Pancreas (tissue), 10 donors: ENCODE measurements around the gene HNRNPA3. TPM values are rescaled to one million over a fixed set of nuclear protein-coding genes. Genes with fewer than 3 reads are reported as not detected.
"Not testable (repeated sequence)": the region's sequence is repeated elsewhere in the genome, so short reads cannot be mapped to it uniquely, and the experiment has no call there.

ENCODE experiments used
- ATAC-seq, 4 donors: fragments of 200-7000 bp; cut with Tn5 transposase; one replicate each; pipeline versions ENCODE4 v1.8.0 to v1.9.1; 2020; ENCODE audit warnings: mild to moderate bottlenecking in 4 of 4, moderate library complexity in 4 of 4
- DNase-seq, 6 donors: peaks; one replicate each; pipeline ENCODE4 v3.0.0-alpha.2; 2020
- FAIRE-seq: peaks from 2 replicates; lab custom pipeline; 2012; peaks lifted over from hg19 to GRCh38; lab: Jason Lieb, UNC
- H3K27ac ChIP-seq, 4 donors: fragments of 200-600 bp; sonication (generic); 1 replicate in 3 of 4; 2 replicates in 1 of 4; pipeline versions ENCODE4 v1.5.0 to v1.8.0; 2020
- H3K27me3 ChIP-seq, 4 donors: fragments of 200-600 bp; one replicate each; pipeline ENCODE4 v1.8.0; 2021
- H3K36me3 ChIP-seq, 3 donors: fragments of 200-600 bp; sonication (generic) in 1 of 3; one replicate each; pipeline versions ENCODE4 v1.5.0 to v1.8.0; 2020 to 2021
- H3K4me1 ChIP-seq, 3 donors: fragments of 200-600 bp; one replicate each; pipeline ENCODE4 v1.8.0; 2021
- H3K4me3 ChIP-seq, 4 donors: fragments of 200-600 bp; sonication (generic) in 2 of 4; one replicate each; pipeline versions ENCODE4 v1.5.0 to v1.8.0; 2020 to 2021
- H3K9me3 ChIP-seq, 4 donors: fragments of 200-600 bp; one replicate each; pipeline ENCODE4 v1.8.0; 2021
- WGBS, 2 donors: extraction: QIAGEN DNeasy Blood & Tissue Kit; methylation state at CpG; one replicate each; pipeline ENCODE4 v1.1.7; 2013; 5-methylcytosine and 5-hydroxymethylcytosine counted together
- intact Hi-C, 3 donors: fragments of 100-400 bp; cut with DNase I; formaldehyde crosslinking; loops; one replicate each; pipeline versions ENCODE4 v1.11.1 to v1.14.2; 2022
- polyA plus RNA-seq, 2 donors: library from polyadenylated mRNA; stranded (reverse); fragments of 200-250 nt; gene quantifications; one replicate each; pipeline ENCODE4 v1.2.3, GENCODE V29; 2013
- total RNA-seq, 6 donors: library from RNA; stranded (reverse); fragmentation: NEBNext Ultra II Directional in 4 of 6; extraction: Animal tissue kit (Norgen Biotek cat#: 25700) in 4 of 6; gene quantifications; one replicate each; pipeline versions ENCODE4 v1.2.1 to v1.2.4, GENCODE V29; 2021 to 2023
- TF ChIP-seq, protein P1 (sequence below), 4 donors: fragments of 200-600 bp; sonication (generic) in 3 of 4; IDR thresholded peaks; one replicate each; pipeline versions ENCODE4 v1.5.0 to v1.8.0; 2021; ENCODE audit warnings: antibody characterized with exemption in 4 of 4
- donor health status: healthy with polysubstance abuse.
- donor health status: DM: no; HTN: no; CAD: no; lungs with moderate emphysema.
- donor health status: DM: no; HTN: no; CAD: no.
- donor health status: control.
- donor health status: control.
- donor health status: Bipolar disorder and iron deficiency.
- donor health status: DM: yes; HTN: yes; CAD: no.
- donor health status: DM: no; HTN: no; CAD: no.
- donor health status: DM: no; HTN: no; CAD: no.
- donor health status: DM: yes; HTN: yes; CAD: no.

The HNRNPA3 gene
- total and polyA plus RNA-seq, 8 donors: 30.3 to 96.8 (median 70.0) TPM

- no peak for FAIRE-seq
- no peaks in the 10 kb centered on the region for H3K27me3 ChIP-seq
- H3K4me3 ChIP-seq: no peak overlapping the region
- no peaks in the 10 kb centered on the region for H3K9me3 ChIP-seq
- H3K27ac ChIP-seq: no peak overlapping the region
- DNase-seq: no peak
- no peaks in the 10 kb centered on the region for H3K4me1 ChIP-seq
- intact Hi-C loops: no loop called here
- WGBS, 2 donors: 89 to 93% methylated on average over 5 of the region's 5 CpGs
- ATAC-seq: no peak
- H3K36me3 ChIP-seq: no peaks in the 10 kb centered on the region
- TF ChIP-seq, protein P1, sequence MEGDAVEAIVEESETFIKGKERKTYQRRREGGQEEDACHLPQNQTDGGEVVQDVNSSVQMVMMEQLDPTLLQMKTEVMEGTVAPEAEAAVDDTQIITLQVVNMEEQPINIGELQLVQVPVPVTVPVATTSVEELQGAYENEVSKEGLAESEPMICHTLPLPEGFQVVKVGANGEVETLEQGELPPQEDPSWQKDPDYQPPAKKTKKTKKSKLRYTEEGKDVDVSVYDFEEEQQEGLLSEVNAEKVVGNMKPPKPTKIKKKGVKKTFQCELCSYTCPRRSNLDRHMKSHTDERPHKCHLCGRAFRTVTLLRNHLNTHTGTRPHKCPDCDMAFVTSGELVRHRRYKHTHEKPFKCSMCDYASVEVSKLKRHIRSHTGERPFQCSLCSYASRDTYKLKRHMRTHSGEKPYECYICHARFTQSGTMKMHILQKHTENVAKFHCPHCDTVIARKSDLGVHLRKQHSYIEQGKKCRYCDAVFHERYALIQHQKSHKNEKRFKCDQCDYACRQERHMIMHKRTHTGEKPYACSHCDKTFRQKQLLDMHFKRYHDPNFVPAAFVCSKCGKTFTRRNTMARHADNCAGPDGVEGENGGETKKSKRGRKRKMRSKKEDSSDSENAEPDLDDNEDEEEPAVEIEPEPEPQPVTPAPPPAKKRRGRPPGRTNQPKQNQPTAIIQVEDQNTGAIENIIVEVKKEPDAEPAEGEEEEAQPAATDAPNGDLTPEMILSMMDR (IDR thresholded peaks at IDR 0.05): no peak
Measured at GRCh38 chr2:177180269-177181000, 32.2 kb upstream of the HNRNPA3 start.

- ATAC-seq (no peak), DNase-seq (no peak), FAIRE-seq (no peak)
- Histone ChIP-seq H3K9me3 (no peaks in the 10 kb centered on the region), H3K36me3 (no peaks in the 10 kb centered on the region), H3K4me1 (no peaks in the 10 kb centered on the region), H3K27me3 (no peaks in the 10 kb centered on the region), H3K27ac (no peak overlapping the region), H3K4me3 (no peak overlapping the region)
- intact Hi-C loops: no loop called here
- TF ChIP-seq, protein P1 (IDR thresholded peaks at IDR 0.05): no peak
Measured at GRCh38 chr2:177183860-177184259, 28.7 kb upstream of the HNRNPA3 start.

DNA sequence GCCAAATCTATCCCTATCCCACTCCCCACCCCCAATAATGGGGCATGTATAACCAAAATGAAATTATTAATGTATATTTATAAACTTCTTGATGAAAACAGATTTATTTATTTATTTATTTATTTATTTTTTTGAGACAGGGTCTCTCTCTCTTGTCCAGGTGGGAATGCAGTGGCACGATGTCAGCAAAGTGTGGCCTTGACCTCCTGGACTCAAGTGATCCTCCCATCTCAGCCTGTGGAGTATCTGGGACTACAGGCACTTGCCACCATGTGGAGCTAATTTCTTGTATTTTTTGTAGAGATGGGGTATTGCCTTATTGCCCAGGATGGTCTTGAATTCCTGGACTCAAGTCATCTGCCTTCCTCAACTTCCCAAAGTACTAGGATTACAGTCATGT is 28.0 kb upstream of the HNRNPA3 start:
- H3K9me3 ChIP-seq: no peaks in the 10 kb centered on the region
- intact Hi-C loops: no loop called here
- no peaks in the 10 kb centered on the region for H3K4me1 ChIP-seq
- no peak for FAIRE-seq
- no peak overlapping the region for H3K27ac ChIP-seq
- no peak for ATAC-seq
- H3K27me3 ChIP-seq: no peaks in the 10 kb centered on the region
- no peak overlapping the region for H3K4me3 ChIP-seq
- H3K36me3 ChIP-seq: no peaks in the 10 kb centered on the region
- no peak for DNase-seq
- TF ChIP-seq, protein P1 (IDR thresholded peaks at IDR 0.05): no peak
- 39 to 45% methylated on average over 1 of the region's 1 CpG for WGBS, 2 donors

DNA sequence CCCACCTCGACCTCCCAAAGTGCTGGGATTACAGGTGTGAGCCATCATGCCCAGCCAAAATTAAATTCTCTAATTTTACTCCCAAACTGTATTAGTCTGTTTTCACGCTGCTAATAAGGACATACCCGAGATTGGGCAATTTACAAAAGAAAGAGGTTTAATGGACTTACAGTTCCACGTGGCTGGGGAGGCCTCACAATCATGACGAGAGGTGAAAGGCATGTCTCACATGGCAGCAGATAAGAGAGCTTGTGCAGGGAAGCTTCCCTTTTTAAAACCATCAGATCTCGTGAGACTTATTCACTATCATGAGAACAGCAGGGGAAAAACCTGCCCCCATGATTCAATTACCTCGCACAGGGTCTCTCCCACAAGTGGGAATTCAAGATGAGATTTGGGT is 26.6 kb upstream of the HNRNPA3 start:
- H3K4me1 ChIP-seq, H3K27ac ChIP-seq, H3K36me3 ChIP-seq, DNase-seq, H3K4me3 ChIP-seq, ATAC-seq, intact Hi-C loops, H3K27me3 ChIP-seq, FAIRE-seq, H3K9me3 ChIP-seq: not testable (repeated sequence)
- WGBS, 2 donors: 75 to 81% methylated on average over 7 of the region's 7 CpGs

- TF ChIP-seq, protein P1 (IDR thresholded peaks at IDR 0.05): no peak
- no peaks in the 10 kb centered on the region for H3K4me1 ChIP-seq
- FAIRE-seq: no peak
- H3K9me3 ChIP-seq: no peaks in the 10 kb centered on the region
- intact Hi-C loops: no loop called here
- 59 to 63% methylated on average over 8 of the region's 8 CpGs for WGBS, 2 donors
- DNase-seq: no peak
- H3K4me3 ChIP-seq: no peak overlapping the region
- peak in 2 of 4 donors; percentile 40 to 69 for ATAC-seq
- no peaks in the 10 kb centered on the region for H3K36me3 ChIP-seq
- H3K27ac ChIP-seq: no peak overlapping the region
- no peaks in the 10 kb centered on the region for H3K27me3 ChIP-seq
Measured at GRCh38 chr2:177187631-177188312, 24.8 kb upstream of the HNRNPA3 start.
